Stimulated activated CD4-positive, alpha-beta T cell treated with anti-CD3 and anti-CD28 coated beads, Interleukin-4, amount 100 ng/mL, for 48 hours (primary cell): ENCODE data around the gene SLC39A3.

Source experiments
- DNase-seq, 2 donors: peaks; one replicate each; pipeline ENCODE4 v3.0.0-alpha.2; 2020; ENCODE audit warnings: low read depth in 2 of 2

Gene SLC39A3

GRCh38 chr19:2739602-2740313 lies at the start of gene SLC39A3:
Gene SLC39A3 (minus strand): TSS chr19:2740017. CDS start chr19:2737257, 2,760 bp downstream.
- peak; percentile 99 for DNase-seq

- no peak for DNase-seq
Observed at GRCh38 chr19:2788237-2788636, 48.4 kb upstream of the SLC39A3 start.

- no peak for DNase-seq
Observed at GRCh38 chr19:2787115-2787514, 47.3 kb upstream of the SLC39A3 start.

- peak; percentile 100 for DNase-seq
Observed at GRCh38 chr19:2785244-2785997, 45.6 kb upstream of the SLC39A3 start, which contains the start of gene THOP1. Gene THOP1 (plus strand): TSS chr19:2785503. CDS start chr19:2785663, 160 bp downstream.

GRCh38 chr19:2783781-2784145 lies 43.9 kb upstream of the SLC39A3 start:
- no peak for DNase-seq

- peak; percentile 92 to 96 for DNase-seq
Observed at GRCh38 chr19:2782936-2783780, 43.3 kb upstream of the SLC39A3 start, which contains the start of gene SGTA. Gene SGTA (minus strand): TSS chr19:2783273. CDS start chr19:2769068, 14,205 bp downstream.

GRCh38 chr19:2782329-2782935 lies 42.6 kb upstream of the SLC39A3 start:
- DNase-seq: no peak

- no peak for DNase-seq
Observed at GRCh38 chr19:2780284-2780683, 40.5 kb upstream of the SLC39A3 start.

GRCh38 chr19:2779121-2779740 lies 39.4 kb upstream of the SLC39A3 start:
- DNase-seq: no peak

- DNase-seq: no peak
Observed at GRCh38 chr19:2777952-2778683, 38.3 kb upstream of the SLC39A3 start.

- DNase-seq: peak; percentile 68 to 74
Observed at GRCh38 chr19:2775556-2776430, 36.0 kb upstream of the SLC39A3 start.

GRCh38 chr19:2774953-2775555 lies 35.2 kb upstream of the SLC39A3 start:
- no peak for DNase-seq

GRCh38 chr19:2774083-2774679 lies 34.4 kb upstream of the SLC39A3 start:
- DNase-seq: no peak

- DNase-seq: no peak
Observed at GRCh38 chr19:2771786-2772674, 32.2 kb upstream of the SLC39A3 start.

- no peak for DNase-seq
Observed at GRCh38 chr19:2770055-2771013, 30.5 kb upstream of the SLC39A3 start.

GRCh38 chr19:2769218-2769617 lies 29.4 kb upstream of the SLC39A3 start:
- DNase-seq: no peak
